Adipose tissue (tissue), 3 donors: Measurements from ENCODE around the gene MKRN2OS. TPM values are rescaled to one million over a fixed set of nuclear protein-coding genes. Genes with fewer than 3 reads are reported as not detected.

Experiments
- H3K27ac ChIP-seq: one replicate; pipeline ENCODE4 v1.5.1; 2013; ENCODE audit warnings: low read depth, low read length
- WGBS, 3 donors: extraction: QIAGEN DNeasy Blood & Tissue Kit; methylation state at CpG; one replicate each; pipeline ENCODE4 v1.1.7; 2013; 5-methylcytosine and 5-hydroxymethylcytosine counted together
- polyA plus RNA-seq, 3 donors: library from polyadenylated mRNA; stranded (reverse); fragments of 200-250 nt; gene quantifications; one replicate each; pipeline ENCODE4 v1.2.3, GENCODE V29; 2013
- donor health status: healthy with polysubstance abuse.
- donor health status: Bipolar disorder and iron deficiency.
- donor health status: healthy.

The MKRN2OS gene, protein sequence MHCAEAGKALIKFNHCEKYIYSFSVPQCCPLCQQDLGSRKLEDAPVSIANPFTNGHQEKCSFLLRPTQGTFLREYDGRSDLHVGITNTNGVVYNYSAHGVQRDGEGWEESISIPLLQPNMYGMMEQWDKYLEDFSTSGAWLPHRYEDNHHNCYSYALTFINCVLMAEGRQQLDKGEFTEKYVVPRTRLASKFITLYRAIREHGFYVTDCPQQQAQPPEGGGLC
- polyA plus RNA-seq = 1 to 10 TPM in 1 of 3 donors, under 1 TPM in 1, not detected in 1; 0.10 to 7.2 TPM

DNA sequence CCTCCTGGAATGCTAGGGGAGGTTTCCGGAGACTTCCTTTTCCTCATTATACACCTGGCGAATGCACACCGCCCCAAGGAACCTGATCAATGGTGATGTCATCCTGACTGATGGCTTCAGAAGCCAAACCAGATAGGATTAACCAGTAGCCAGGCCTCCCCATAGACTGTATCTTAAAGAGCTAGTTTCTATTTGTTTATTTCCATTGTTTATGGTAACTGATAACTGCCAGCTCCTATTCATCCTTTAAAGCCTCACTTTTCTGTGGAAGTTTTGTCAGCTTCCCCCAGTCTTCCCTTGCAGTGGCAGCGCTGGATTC lies at the start of gene MKRN2OS:
MKRN2OS (minus strand) TSS at position 27 of the 319 bp plus-strand sequence. CDS start 35 bp downstream, outside the sequence.
- no peak within 1 kb of the TSS for H3K27ac ChIP-seq
- WGBS, 3 donors = 23 to 64% (median 53%) methylated on average over 4 of the region's 4 CpGs

DNA sequence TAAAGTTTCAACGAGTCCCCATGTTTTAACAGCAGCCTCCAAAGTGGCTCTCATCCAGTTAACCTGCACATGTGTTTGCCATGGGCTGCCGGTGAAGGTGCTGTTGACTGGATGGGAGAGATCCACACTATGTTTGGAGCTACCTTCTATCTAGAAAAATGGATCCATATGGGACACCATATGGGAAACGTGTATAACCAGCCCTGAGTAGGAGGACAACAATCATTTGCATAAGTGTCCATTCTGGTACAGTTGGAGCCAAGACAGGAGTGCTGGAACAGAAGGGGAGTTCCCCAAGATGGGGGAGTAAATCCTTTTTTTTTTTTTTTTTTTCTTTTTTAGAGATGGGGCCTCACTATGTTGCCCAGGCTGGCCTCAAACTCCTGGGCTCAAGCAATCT lies 48.2 kb upstream of the MKRN2OS start:
- WGBS, 3 donors = 83 to 94% (median 90%) methylated on average over 3 of the region's 3 CpGs
- no peak overlapping the region for H3K27ac ChIP-seq

DNA sequence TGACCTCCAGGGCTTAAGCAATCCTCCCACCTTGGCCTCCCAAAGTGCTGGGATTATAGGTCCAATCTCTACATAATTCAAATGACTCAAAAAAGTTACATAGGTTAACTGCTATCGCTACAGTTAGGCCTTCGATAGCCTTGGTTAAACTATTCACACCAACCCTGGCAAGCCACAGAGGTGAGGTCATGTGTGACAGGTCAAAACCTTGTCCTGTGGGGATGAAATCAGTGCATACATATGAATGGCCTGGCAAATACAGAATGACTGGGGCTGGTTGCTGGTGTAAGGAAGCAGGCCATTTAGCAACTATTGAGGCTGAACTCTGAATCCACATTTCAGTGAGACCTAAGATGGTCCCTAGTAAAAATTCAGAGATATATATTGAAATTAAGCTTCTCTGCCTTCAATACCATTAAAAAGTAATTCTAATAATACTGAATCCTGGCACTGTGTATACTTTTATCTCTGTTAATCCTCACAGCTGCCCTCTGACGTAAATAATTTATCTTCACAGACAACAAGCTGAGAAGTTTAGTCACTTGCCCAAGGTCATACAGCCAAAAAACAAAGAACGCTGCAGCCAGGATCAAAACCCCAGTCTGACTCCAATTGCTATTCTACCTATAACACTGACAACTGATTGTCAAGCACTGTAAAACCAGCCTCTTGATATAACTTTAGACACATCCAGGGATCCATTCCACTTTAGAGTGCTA lies 46.9 kb upstream of the MKRN2OS start:
- H3K27ac ChIP-seq = no peak overlapping the region
- 67 to 97% (median 96%) methylated on average over 4 of the region's 4 CpGs for WGBS, 3 donors

DNA sequence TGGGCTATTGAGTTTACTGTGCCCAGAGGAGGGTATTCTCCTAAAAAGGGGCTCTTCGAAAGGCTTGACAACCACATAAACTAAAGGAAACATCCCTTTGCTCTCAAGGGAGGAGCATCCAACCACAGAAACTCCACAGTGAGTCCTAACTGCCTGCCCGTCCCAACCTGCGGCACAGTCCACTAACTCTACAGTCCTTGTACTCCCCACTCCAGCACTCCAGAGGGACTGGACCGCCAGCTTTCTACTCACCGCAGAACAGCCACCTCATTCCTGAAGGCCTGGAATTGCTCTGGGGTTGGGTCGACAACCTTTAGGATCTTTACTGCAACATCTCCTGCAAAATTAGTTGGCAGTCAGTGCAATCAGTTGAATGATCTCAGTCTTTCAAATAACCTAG lies 46.2 kb upstream of the MKRN2OS start:
- H3K27ac ChIP-seq = no peak overlapping the region
- WGBS, 3 donors = 95 to 96% (median 95%) methylated on average over 6 of the region's 6 CpGs

DNA sequence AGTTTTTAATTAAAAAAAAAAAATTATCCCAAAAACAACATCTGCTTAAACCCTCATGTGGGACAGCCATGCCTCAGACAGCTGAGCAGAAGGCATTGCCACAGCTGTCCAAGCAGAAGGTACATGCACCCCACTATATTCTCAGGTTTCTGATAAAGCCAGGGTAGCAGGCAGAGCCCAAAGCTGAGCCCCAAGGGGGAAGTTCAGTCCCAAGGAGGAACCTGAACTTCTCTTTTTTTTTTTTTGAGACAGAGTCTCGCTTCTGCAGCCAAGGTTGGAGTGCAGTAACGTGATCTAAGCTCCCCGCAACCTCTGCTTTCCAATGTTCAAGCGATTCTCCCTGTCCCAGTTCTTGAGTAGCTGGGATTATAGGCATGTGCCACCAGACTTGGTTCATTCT lies 44.8 kb upstream of the MKRN2OS start:
- no peak overlapping the region for H3K27ac ChIP-seq
- 50 to 100% methylated on average over 1 of the region's 4 CpGs; no CpG with 5 or more reads in 1 of the 3 donors for WGBS, 3 donors

DNA sequence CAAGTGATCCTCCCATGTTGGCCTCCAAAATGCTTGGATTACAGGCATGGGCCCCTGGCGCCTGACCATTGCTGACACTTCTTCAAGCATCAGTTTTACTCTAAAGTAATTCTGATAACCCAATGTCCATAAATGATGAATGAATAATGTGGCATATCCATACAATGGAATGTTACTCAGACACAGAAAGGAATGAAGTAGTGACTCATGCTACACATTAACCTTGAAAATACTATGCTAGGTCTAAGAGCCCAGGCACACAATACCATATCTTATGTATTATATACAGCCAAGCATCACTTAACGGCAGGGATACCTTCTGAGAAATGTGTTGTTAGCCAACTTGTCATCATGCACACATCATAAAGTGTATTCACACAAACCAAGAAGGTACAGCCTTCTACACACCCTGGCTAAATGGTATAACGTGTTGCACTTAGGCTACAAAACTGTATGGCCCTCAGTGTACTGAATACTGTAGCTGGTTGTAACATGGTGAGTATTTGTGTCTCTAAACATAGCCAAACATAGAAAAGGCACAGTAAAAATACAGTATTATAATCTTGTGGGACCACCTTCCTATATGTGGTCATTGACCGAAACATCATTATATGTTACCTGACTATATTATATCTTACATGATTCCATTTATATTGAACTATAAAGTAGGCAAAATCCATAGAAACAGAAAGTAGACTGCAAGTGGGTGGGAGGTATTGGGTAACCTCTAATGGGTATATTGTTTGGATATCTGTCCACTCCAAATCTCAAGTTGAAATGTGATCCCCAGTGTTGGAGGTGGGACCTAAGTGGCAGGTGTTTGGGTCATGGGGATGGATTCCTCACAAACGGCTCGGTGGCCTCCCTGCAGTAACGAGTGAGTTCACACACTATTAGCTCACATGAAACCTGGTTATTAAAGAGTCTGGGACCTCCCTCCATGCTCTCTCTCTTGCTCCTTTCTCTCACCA lies 43.0 kb upstream of the MKRN2OS start:
- WGBS, 3 donors = 82 to 86% (median 83%) methylated on average over 7 of the region's 7 CpGs
- H3K27ac ChIP-seq = no peak overlapping the region

DNA sequence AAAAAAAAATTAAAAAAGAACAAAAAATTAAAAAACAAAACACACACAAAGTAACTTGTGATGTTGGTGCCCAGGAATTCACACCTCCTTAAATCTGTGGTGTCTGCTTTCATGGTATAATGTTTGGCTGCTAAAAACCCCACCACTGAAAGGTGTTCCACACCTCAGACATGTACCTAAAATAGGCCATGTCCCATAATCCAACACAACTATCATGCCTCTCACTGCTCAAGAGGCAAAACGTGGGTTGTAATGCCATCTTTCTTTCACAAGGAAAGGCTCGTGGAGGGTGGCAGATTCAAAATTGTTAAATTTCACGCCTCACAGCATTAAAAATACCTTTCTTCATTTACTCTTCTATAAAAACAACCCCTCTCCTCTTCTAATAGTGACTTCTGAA lies 41.1 kb upstream of the MKRN2OS start:
- 83 to 95% (median 89%) methylated on average over 3 of the region's 3 CpGs for WGBS, 3 donors
- H3K27ac ChIP-seq = no peak overlapping the region

DNA sequence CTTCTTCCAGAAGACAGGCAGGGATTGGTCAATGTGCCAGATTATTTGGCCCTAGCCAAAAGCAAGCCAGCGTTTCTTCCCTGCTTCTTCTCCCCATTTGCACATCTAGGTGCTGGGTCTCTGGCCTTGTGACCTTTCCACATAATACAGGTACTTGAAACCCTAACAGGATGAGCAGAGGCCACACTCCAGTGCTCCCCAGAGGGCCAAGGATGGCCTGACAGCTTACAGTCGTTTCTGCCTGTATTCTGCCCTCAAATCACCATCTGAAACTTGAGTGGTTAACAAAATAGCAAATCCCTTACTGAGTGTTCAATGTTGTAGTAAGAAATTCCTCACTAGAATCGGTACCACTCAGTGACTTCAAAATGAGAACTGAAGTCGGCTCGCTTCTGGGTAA lies 40.7 kb upstream of the MKRN2OS start:
- H3K27ac ChIP-seq = no peak overlapping the region
- 72 to 77% (median 75%) methylated on average over 5 of the region's 5 CpGs for WGBS, 3 donors

DNA sequence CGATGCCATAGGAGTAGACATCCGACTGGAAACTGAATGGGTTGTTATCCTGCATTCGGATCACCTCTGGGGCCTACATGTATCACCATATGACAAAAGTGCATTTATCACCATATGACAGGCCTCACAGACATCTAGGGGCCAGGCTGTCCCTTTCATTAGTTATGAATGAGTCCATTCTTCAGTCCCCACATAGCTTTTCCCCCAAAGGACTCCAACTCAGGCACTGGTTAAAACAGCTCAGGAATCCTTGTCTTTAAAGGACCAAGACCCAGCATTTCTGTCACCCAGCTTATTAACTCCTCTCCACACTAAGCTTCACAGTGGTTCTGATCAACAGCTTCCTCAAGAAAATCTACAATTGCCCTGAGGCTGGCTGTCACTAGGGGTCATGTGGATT lies 39.9 kb upstream of the MKRN2OS start:
- H3K27ac ChIP-seq = no peak overlapping the region
- 81 to 96% (median 93%) methylated on average over 3 of the region's 3 CpGs for WGBS, 3 donors

DNA sequence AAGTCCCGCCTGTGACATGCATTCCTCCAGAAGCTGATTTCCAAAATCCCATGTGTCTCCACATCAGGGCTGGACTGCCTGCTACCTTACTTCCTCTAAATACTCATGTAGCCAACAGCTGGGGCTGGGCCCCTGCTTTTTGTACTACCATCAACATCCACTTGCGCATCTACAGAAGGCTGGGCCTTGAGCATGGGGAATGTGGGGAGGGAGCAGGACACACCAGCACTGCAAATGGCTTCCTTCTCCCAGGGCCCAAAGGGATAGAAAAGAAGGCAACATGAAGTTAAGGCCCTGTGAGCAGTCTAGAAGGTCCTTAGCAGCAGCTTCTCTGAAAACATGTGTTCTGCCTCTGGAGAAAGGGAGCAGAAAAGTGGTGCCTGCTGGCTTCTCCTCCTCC lies 38.8 kb upstream of the MKRN2OS start:
- H3K27ac ChIP-seq = no peak overlapping the region
- WGBS, 3 donors = 93 to 97% (median 95%) methylated on average over 2 of the region's 2 CpGs

DNA sequence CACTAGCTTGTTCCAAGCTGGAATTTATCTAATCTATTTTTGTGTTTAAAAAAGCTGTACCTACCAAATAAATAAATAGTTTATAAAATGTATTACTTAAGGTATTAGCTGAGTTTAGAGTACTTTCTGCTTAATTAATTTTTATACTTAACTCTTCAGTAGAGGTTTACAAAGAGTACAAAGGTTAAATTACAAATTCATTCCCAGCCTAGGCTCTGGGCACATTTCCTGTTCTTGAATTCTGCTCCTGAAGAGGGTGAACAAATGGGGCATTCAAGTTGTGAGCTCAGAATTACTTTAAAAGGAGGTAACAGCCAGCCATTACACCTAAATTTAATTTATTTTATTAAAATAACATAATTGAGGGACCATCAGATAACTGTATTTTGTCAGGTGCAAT lies 38.0 kb upstream of the MKRN2OS start:
- no peak overlapping the region for H3K27ac ChIP-seq

DNA sequence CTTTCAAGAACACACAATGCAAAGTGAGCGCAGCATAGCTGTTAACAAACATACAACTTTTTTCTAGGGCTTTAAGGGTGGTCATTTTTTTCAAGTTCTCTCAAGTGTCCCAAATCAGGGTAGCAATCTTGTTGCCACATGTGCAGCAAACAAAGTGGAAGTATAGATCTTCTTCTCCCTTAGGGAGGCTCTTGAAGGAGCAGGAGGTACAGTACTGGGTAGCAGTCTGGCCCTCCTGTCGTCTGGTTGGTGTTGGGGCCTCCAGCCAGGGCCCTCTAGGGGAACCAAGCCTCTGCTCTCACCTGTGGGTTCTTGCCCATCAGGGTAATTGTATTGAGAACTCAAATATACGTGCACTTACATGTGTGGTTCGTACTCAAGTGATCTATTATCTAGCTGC lies 37.4 kb upstream of the MKRN2OS start:
- WGBS, 3 donors = 76 to 87% (median 86%) methylated on average over 4 of the region's 4 CpGs
- H3K27ac ChIP-seq = no peak overlapping the region

DNA sequence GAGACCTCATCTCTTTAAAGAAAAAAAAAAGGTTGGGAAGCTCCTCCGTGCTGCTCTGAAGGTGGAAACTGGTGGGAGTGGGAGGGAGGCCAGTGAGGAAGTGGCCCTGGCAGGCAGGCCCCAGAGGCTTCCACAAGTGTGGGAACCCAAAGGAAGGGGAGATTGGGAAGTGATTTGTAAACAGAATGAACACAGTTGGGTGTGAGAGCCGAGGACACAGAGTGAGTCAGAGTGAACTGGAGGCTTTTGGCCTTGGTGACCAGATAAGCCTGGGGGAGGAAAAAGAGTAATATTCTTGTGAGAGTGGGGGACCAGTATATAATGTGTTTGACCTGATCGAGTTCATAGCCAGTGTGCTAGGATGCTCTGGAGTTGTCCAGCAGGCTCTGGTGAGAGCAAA lies 34.6 kb upstream of the MKRN2OS start:
- H3K27ac ChIP-seq = no peak overlapping the region

DNA sequence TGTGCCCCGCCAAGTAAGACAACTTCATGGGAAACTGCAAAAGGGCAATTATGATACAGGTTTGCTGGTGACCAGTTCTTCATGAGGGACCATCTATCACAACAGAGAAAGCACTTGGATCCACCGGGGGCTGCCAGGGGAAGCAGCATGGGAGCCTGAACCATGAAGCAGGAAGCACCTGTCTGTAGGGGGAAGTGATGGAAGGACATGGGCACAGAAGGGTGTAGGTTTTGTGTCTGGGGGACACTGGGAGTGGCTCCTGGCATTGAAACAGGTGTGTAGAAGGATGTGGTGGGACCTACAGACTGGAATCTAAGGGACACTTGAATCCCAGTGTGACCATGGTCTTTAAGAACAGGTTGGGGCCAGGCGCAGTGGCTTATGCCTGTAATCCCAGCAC lies 34.2 kb upstream of the MKRN2OS start:
- WGBS, 3 donors = 77 to 91% (median 78%) methylated on average over 3 of the region's 3 CpGs
- H3K27ac ChIP-seq = no peak overlapping the region

More for the DNA sequence above, 34.6 kb upstream of the MKRN2OS start:
- WGBS, 3 donors = 25 to 43% (median 38%) methylated on average over 3 of the region's 3 CpGs

DNA sequence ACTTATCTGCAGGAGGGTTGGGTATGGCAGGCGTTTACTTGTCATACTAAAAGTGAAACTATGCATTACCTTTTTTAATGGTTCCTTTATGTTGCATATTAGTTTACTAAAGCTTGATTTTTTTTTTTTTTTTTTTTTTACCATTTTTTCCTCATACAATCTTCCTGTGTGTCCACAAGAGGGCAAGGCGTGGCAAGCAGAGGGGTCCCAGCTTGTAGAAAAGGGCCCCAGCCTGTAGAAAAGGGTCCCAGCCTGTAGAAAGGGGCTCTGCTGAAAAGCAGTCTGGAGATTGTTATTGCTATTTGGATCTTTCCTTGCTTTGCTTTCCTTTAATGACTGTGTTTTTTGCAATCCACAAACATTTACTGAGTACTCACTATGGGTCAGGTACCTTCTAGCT lies 33.4 kb upstream of the MKRN2OS start:
- WGBS, 3 donors = 85 to 88% (median 86%) methylated on average over 2 of the region's 2 CpGs
- H3K27ac ChIP-seq = no peak overlapping the region

DNA sequence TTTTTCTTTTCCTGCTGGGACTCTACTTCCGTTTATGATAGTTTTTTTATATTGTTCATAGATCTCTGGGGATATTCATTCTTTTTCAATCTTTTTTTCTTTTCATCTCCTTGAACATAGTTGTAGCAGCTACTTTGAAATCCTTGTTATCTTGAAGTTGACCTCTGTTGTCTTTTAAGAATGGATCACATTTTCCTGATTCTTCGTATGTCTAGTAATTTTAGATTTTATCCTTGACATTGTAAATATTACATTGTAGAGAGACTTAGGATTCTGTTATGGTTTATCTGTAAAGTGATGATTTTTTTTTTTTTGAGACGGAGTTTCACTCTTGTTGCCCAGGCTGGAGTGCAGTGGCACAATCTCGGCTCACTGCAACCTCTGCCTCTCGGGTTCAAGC lies 32.1 kb upstream of the MKRN2OS start:
- H3K27ac ChIP-seq = no peak overlapping the region
- WGBS, 3 donors = 93 to 95% (median 95%) methylated on average over 5 of the region's 5 CpGs

DNA sequence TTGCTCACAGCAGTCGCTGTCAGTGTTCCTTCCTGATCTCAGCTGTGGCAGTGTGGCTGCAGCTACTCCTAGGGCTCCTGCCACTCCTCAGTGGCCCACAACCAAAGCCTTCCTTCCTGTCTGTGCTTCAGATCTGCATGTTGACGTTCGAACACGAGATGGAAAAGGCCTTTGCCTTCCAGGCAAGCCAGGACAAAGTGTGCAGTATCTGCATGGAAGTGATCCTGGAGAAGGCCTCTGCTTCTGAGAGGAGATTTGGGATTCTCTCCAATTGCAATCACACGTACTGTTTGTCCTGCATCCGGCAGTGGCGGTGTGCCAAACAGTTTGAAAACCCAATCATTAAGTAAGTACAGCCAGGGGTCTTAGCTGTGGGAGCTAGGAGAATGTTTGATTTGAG lies 29.4 kb upstream of the MKRN2OS start:
- WGBS, 3 donors = 50 to 65% (median 60%) methylated on average over 7 of the region's 7 CpGs
- H3K27ac ChIP-seq = no peak overlapping the region

DNA sequence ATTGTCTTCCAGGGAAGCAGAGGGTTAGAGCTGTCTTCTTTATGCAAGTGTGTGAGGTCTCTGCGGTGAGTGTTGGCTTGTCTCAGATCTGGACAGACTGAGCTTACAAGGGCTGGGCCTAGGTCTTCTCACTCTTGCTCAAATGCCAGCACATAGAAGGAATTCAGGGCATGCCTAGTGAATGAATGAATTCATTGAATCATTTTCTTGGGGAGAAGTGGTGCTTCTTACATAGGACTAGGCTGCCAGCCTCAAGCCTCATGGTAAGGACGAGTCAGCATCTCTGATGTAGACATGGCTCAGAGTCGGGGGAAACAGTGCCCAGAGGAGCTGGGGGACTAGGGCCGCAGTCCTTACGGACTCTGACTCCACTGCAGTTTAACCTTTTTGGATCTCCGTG lies 28.8 kb upstream of the MKRN2OS start:
- WGBS, 3 donors = 95 to 98% (median 96%) methylated on average over 6 of the region's 6 CpGs
- no peak overlapping the region for H3K27ac ChIP-seq

DNA sequence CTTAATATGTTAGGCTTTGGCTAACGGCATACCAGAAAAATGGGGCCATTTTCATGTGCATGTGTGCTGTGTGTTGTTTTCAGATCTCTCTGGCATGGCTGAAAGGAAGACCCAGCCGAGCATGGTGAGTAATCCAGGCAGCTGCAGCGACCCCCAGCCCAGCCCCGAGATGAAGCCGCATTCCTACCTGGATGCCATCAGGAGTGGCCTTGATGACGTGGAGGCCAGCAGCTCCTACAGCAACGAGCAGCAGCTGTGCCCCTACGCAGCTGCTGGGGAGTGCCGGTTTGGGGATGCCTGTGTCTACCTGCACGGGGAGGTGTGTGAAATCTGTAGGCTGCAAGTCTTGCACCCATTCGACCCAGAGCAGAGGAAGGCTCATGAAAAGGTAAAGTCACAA lies 26.7 kb upstream of the MKRN2OS start:
- no peak overlapping the region for H3K27ac ChIP-seq
- 93 to 95% (median 95%) methylated on average over 11 of the region's 11 CpGs for whole genome bisulfite sequencing, 3 donors
